GM23338 (cell line): ENCODE results near the gene SUSD2. TPM values are rescaled to one million over a fixed set of nuclear protein-coding genes. Genes with fewer than 3 reads are reported as not detected.

Source experiments
- ATAC-seq: fragments of 200-7000 bp; cut with Tn5 transposase; 3 replicates; pipeline ENCODE4 v1.9.1; 2020
- DNase-seq: peaks from one replicate; pipeline ENCODE4 v3.0.0-alpha.2; 2015; ENCODE audit warnings: low spot score
- H2AFZ ChIP-seq: fragments of 200-600 bp; sonication (generic); 2 replicates; pipeline ENCODE4 v1.8.0; 2016; ENCODE audit warnings: antibody characterized with exemption, mild to moderate bottlenecking, moderate library complexity
- H3F3A ChIP-seq: fragments of 200-600 bp; sonication (generic); replicated peaks from 2 replicates; pipeline ENCODE4 v1.8.0; 2017; ENCODE audit warnings: antibody characterized with exemption, mixed run types, low read depth
- H3K27ac ChIP-seq: fragments of 200-600 bp; sonication (generic); 2 replicates; pipeline ENCODE4 v1.6.1; 2016; ENCODE audit warnings: low read depth
- H3K27me3 ChIP-seq: fragments of 200-600 bp; sonication (generic); 2 replicates; pipeline ENCODE4 v1.8.0; 2016; ENCODE audit warnings: mild to moderate bottlenecking, mixed run types, moderate library complexity; ENCODE audit not compliant: insufficient read depth
- H3K36me3 ChIP-seq: fragments of 200-600 bp; sonication (generic); 2 replicates; pipeline ENCODE4 v1.8.0; 2016; ENCODE audit warnings: mild to moderate bottlenecking; ENCODE audit not compliant: insufficient read depth
- H3K4me1 ChIP-seq: fragments of 200-600 bp; sonication (generic); 2 replicates; pipeline ENCODE4 v1.8.0; 2016; ENCODE audit warnings: mild to moderate bottlenecking, moderate library complexity; ENCODE audit not compliant: insufficient read depth
- H3K4me2 ChIP-seq: fragments of 200-600 bp; sonication (generic); 2 replicates; pipeline ENCODE4 v1.7.1; 2017; ENCODE audit warnings: mixed run types
- H3K4me3 ChIP-seq: fragments of 200-600 bp; sonication (generic); 2 replicates; pipeline ENCODE4 v1.6.1; 2016; ENCODE audit warnings: mixed run types
- H3K79me2 ChIP-seq: fragments of 200-600 bp; sonication (generic); replicated peaks from 2 replicates; pipeline ENCODE4 v1.8.0; 2017; ENCODE audit warnings: mild to moderate bottlenecking; ENCODE audit not compliant: insufficient read depth
- H3K9me2 ChIP-seq: fragments of 200-600 bp; sonication (generic); 2 replicates; pipeline ENCODE4 v1.8.0; 2017; ENCODE audit not compliant: insufficient read depth
- H4K20me1 ChIP-seq: fragments of 200-600 bp; sonication (generic); replicated peaks from 2 replicates; pipeline ENCODE4 v1.8.0; 2017; ENCODE audit warnings: mild to moderate bottlenecking; ENCODE audit not compliant: insufficient read depth
- H3K27ac Mint-ChIP-seq: 2 replicates; pipeline ENCODE4 v1.8.0; 2020; ENCODE audit warnings: inconsistent platforms, mild to moderate bottlenecking, moderate library complexity, mixed read lengths
- H3K27me3 Mint-ChIP-seq: 3 replicates; pipeline ENCODE4 v1.8.0; 2022; ENCODE audit warnings: low read depth, mild to moderate bottlenecking, moderate library complexity, mixed read lengths, inconsistent platforms; ENCODE audit not compliant: insufficient read depth, poor library complexity
- H3K36me3 Mint-ChIP-seq: 3 replicates; pipeline ENCODE4 v1.8.0; 2021; ENCODE audit warnings: low read depth, mild to moderate bottlenecking, inconsistent platforms, moderate library complexity, mixed read lengths
- H3K4me1 Mint-ChIP-seq: 3 replicates; pipeline ENCODE4 v1.8.0; 2020; ENCODE audit warnings: mild to moderate bottlenecking, inconsistent platforms, mixed read lengths
- H3K4me3 Mint-ChIP-seq: 3 replicates; pipeline ENCODE4 v1.8.0; 2021; ENCODE audit warnings: moderate library complexity, mild to moderate bottlenecking, inconsistent platforms, mixed read lengths
- H3K9me3 Mint-ChIP-seq: 3 replicates; pipeline ENCODE4 v1.8.0; 2020; ENCODE audit warnings: moderate library complexity, mild to moderate bottlenecking, inconsistent platforms, mixed read lengths
- CREB1 ChIP-seq: fragments of 250-450 bp; sonication (Bioruptor Pico); IDR thresholded peaks from 2 replicates; pipeline ENCODE4 v1.5.0; 2020; ENCODE audit warnings: low read depth, mild to moderate bottlenecking, moderate library complexity
- EZH2 ChIP-seq: fragments of 200-600 bp; sonication (generic); IDR thresholded peaks from one replicate; pipeline ENCODE4 v1.8.0; 2017; ENCODE audit warnings: antibody characterized with exemption, mild to moderate bottlenecking, low read depth; ENCODE audit not compliant: unreplicated experiment
- EZH2phosphoT487 ChIP-seq: fragments of 200-600 bp; sonication (generic); IDR thresholded peaks from one replicate; pipeline ENCODE4 v1.8.1; 2018; ENCODE audit warnings: antibody characterized with exemption; ENCODE audit not compliant: unreplicated experiment
- JUNB ChIP-seq: IDR thresholded peaks from one replicate; pipeline ENCODE4 v1.6.1; 2016; ENCODE audit warnings: antibody characterized with exemption; ENCODE audit not compliant: unreplicated experiment
- NANOG ChIP-seq: IDR thresholded peaks from 2 replicates; pipeline ENCODE4 v1.6.1; 2016; ENCODE audit warnings: antibody characterized with exemption, borderline replicate concordance
- POLR2AphosphoS5 ChIP-seq: IDR thresholded peaks from 2 replicates; pipeline ENCODE4 v1.6.1; 2016; ENCODE audit warnings: antibody characterized with exemption, low read depth
- STAT1 ChIP-seq: IDR thresholded peaks from one replicate; pipeline ENCODE4 v1.6.1; 2016; ENCODE audit warnings: antibody characterized with exemption; ENCODE audit not compliant: unreplicated experiment
- ZNF114 ChIP-seq: fragments of 250-450 bp; sonication (Bioruptor Pico); IDR thresholded peaks from 2 replicates; pipeline ENCODE4 v1.5.0; 2020; ENCODE audit warnings: mild to moderate bottlenecking, moderate library complexity
- ZNF462 ChIP-seq: fragments of 250-450 bp; sonication (Bioruptor Pico); IDR thresholded peaks from 2 replicates; pipeline ENCODE4 v1.5.0; 2020; ENCODE audit warnings: mild to moderate bottlenecking, moderate library complexity
- polyA plus RNA-seq: library from polyadenylated mRNA; unstranded; fragments of >200 nt; fragmentation: Nextera tagmentation; extraction: Ambion mirVana; gene quantifications from 2 replicates; pipeline ENCODE4 v1.2.1, GENCODE V29; 2016
- total RNA-seq: library from RNA; depleted of rRNA; stranded (reverse); fragments of >200 nt; shearing (Covaris generic); gene quantifications from 2 replicates; pipeline ENCODE4 v1.2.3, GENCODE V29; 2014
- TF ChIP-seq, protein P1 (sequence below): IDR thresholded peaks from 2 replicates; pipeline ENCODE4 v1.6.1; 2016; ENCODE audit warnings: antibody characterized with exemption
- TF ChIP-seq, protein P2 (sequence below): IDR thresholded peaks from one replicate; pipeline ENCODE4 v1.6.1; 2018; ENCODE audit warnings: antibody characterized with exemption; ENCODE audit not compliant: unreplicated experiment

SUSD2 gene
- total and polyA plus RNA-seq, 2 experiments from 2014 or later = 0.74 to 2.1 TPM

DNA sequence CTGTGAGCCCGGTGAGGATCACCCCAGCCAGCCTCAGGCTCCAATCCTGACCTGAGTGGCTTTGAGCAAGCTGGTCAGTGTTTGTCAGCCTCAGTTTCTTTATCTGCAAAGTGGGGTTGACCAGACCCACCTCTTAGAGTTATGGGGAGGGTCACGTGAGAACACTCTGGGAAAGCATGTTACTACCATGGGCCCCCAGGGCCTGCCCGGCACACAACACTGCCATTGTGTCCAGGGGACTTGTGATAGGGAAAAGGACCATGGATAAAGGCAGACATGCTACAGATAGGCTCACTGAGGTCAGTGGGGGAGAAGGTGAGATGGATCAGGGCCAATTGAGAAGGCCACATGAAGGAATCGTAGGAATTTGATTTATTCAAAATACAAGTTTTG, 32.1 kb upstream of the SUSD2 start:
- Histone ChIP-seq H3K27ac (no peak overlapping the region), H3F3A (no peaks in the 10 kb centered on the region), H3K4me1 (peaks cover 24% of the 10 kb centered on the region), H4K20me1 (no peaks in the 10 kb centered on the region), H3K4me2 (no peak overlapping the region), H3K36me3 (no peaks in the 10 kb centered on the region), H3K79me2 (no peaks in the 10 kb centered on the region), H3K4me3 (no peak overlapping the region), H3K27me3 (no peaks in the 10 kb centered on the region), H2AFZ (no peak overlapping the region), H3K9me2 (no peaks in the 10 kb centered on the region)
- Mint-ChIP-seq H3K4me1 (peaks cover 32% of the 10 kb centered on the region), H3K27ac (no peak overlapping the region), H3K9me3 (no peaks in the 10 kb centered on the region), H3K4me3 (no peak overlapping the region), H3K36me3 (peaks cover 2% of the 10 kb centered on the region; the same call in 2 of the 3 replicates), H3K27me3 (peaks cover 20% of the 10 kb centered on the region)
- TF ChIP-seq EZH2 = no peak
- no peak for ATAC-seq
- DNase-seq = no peak

GRCh38 chr22:24153353-24153752, 27.9 kb upstream of the SUSD2 start:
- DNase-seq = no peak
- H3K36me3 Mint-ChIP-seq = peaks cover 2% of the 10 kb centered on the region; the same call in 2 of the 3 replicates
- Histone ChIP-seq H4K20me1 (no peaks in the 10 kb centered on the region), H3K4me2 (no peak overlapping the region), H3K4me3 (no peak overlapping the region), H3K79me2 (no peaks in the 10 kb centered on the region), H3F3A (0 out of 2 replicates have a peak, but pooled peaks cover 2% of the 10 kb centered on the region), H2AFZ (no peak overlapping the region), H3K9me2 (no peaks in the 10 kb centered on the region), H3K4me1 (peaks cover 18% of the 10 kb centered on the region), H3K27me3 (peaks cover 11% of the 10 kb centered on the region; the same call in 1 of the 2 replicates), H3K36me3 (no peaks in the 10 kb centered on the region), H3K27ac (no peak overlapping the region)
- no peak overlapping the region for H3K27ac Mint-ChIP-seq
- peaks cover 33% of the 10 kb centered on the region for H3K4me1 Mint-ChIP-seq
- H3K27me3 Mint-ChIP-seq = peaks cover 14% of the 10 kb centered on the region
- H3K9me3 Mint-ChIP-seq = no peaks in the 10 kb centered on the region
- no peak for ATAC-seq
- no peak overlapping the region for H3K4me3 Mint-ChIP-seq
- TF ChIP-seq EZH2 (no peak), CREB1 (CRISPR knock-in tag) (no peak), STAT1 (no peak), ZNF462 (CRISPR knock-in tag) (no peak), EZH2phosphoT487 (no peak), POLR2AphosphoS5 (no peak), NANOG (no peak), ZNF114 (no peak), JUNB (no peak)
- TF ChIP-seq, protein P1, sequence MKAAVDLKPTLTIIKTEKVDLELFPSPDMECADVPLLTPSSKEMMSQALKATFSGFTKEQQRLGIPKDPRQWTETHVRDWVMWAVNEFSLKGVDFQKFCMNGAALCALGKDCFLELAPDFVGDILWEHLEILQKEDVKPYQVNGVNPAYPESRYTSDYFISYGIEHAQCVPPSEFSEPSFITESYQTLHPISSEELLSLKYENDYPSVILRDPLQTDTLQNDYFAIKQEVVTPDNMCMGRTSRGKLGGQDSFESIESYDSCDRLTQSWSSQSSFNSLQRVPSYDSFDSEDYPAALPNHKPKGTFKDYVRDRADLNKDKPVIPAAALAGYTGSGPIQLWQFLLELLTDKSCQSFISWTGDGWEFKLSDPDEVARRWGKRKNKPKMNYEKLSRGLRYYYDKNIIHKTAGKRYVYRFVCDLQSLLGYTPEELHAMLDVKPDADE = no peak
- TF ChIP-seq, protein P2, sequence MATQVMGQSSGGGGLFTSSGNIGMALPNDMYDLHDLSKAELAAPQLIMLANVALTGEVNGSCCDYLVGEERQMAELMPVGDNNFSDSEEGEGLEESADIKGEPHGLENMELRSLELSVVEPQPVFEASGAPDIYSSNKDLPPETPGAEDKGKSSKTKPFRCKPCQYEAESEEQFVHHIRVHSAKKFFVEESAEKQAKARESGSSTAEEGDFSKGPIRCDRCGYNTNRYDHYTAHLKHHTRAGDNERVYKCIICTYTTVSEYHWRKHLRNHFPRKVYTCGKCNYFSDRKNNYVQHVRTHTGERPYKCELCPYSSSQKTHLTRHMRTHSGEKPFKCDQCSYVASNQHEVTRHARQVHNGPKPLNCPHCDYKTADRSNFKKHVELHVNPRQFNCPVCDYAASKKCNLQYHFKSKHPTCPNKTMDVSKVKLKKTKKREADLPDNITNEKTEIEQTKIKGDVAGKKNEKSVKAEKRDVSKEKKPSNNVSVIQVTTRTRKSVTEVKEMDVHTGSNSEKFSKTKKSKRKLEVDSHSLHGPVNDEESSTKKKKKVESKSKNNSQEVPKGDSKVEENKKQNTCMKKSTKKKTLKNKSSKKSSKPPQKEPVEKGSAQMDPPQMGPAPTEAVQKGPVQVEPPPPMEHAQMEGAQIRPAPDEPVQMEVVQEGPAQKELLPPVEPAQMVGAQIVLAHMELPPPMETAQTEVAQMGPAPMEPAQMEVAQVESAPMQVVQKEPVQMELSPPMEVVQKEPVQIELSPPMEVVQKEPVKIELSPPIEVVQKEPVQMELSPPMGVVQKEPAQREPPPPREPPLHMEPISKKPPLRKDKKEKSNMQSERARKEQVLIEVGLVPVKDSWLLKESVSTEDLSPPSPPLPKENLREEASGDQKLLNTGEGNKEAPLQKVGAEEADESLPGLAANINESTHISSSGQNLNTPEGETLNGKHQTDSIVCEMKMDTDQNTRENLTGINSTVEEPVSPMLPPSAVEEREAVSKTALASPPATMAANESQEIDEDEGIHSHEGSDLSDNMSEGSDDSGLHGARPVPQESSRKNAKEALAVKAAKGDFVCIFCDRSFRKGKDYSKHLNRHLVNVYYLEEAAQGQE = no peak
